ENCODE data around the gene GH1. TPM values are rescaled to one million over a fixed set of nuclear protein-coding genes. Genes with fewer than 3 reads are reported as not detected.
"Not testable (repeated sequence)": the region's sequence is repeated elsewhere in the genome, so short reads cannot be mapped to it uniquely, and the experiment has no call there.

The GH1 gene
- total and polyA plus RNA-seq, 7 donors = not detected

GRCh38 chr17:63874061-63874626 is 44.5 kb downstream of the GH1 start:
- H3K27me3 ChIP-seq (ENCODE audit: insufficient read depth in 3 of 3, low read length in 2 of 3); H3K9me3 ChIP-seq; H3K27ac ChIP-seq; ATAC-seq; H3K36me3 ChIP-seq (ENCODE audit: insufficient read depth in 1 of 2, low read depth in 1 of 2); DNase-seq; H3K4me1 ChIP-seq; H3K4me3 ChIP-seq; intact Hi-C loops (cut with DNase I): not testable (repeated sequence)
- 76 to 85% (median 81%) methylated on average over 4 to 6 of the region's 8 CpGs for WGBS, 3 donors

- H3K9me3 ChIP-seq; DNase-seq; H3K36me3 ChIP-seq (ENCODE audit: insufficient read depth in 1 of 2, low read depth in 1 of 2); H3K4me1 ChIP-seq; H3K4me3 ChIP-seq; intact Hi-C loops (cut with DNase I); ATAC-seq; H3K27ac ChIP-seq; H3K27me3 ChIP-seq (ENCODE audit: insufficient read depth in 3 of 3, low read length in 2 of 3): not testable (repeated sequence)
- 81 to 86% (median 83%) methylated on average over 5 to 7 of the region's 7 CpGs for WGBS, 3 donors
Measured at GRCh38 chr17:63873577-63873976, 45.1 kb downstream of the GH1 start, which contains the start of gene CSH2. Gene CSH2 (minus strand): TSS chr17:63873677. CDS start chr17:63873614, 63 bp downstream.

- intact Hi-C loops (cut with DNase I); H3K4me1 ChIP-seq; H3K27me3 ChIP-seq (ENCODE audit: insufficient read depth in 3 of 3, low read length in 2 of 3); H3K9me3 ChIP-seq; H3K4me3 ChIP-seq; ATAC-seq; H3K36me3 ChIP-seq (ENCODE audit: insufficient read depth in 1 of 2, low read depth in 1 of 2); DNase-seq; H3K27ac ChIP-seq: not testable (repeated sequence)
- WGBS, 3 donors = 93 to 96% (median 93%) methylated on average over 10 to 14 of the region's 15 CpGs
Measured at GRCh38 chr17:63871646-63872365, 46.8 kb downstream of the GH1 start.

- DNase-seq; H3K9me3 ChIP-seq; intact Hi-C loops (cut with DNase I); H3K36me3 ChIP-seq (ENCODE audit: insufficient read depth in 1 of 2, low read depth in 1 of 2); ATAC-seq; H3K27ac ChIP-seq; H3K27me3 ChIP-seq (ENCODE audit: insufficient read depth in 3 of 3, low read length in 2 of 3); H3K4me3 ChIP-seq; H3K4me1 ChIP-seq: not testable (repeated sequence)
- WGBS, 3 donors = 87 to 91% (median 89%) methylated on average over 4 of the region's 4 CpGs
Measured at GRCh38 chr17:63870292-63870665, 48.4 kb downstream of the GH1 start.

- H3K9me3 ChIP-seq; H3K4me3 ChIP-seq; intact Hi-C loops (cut with DNase I); ATAC-seq; H3K4me1 ChIP-seq; DNase-seq; H3K36me3 ChIP-seq (ENCODE audit: insufficient read depth in 1 of 2, low read depth in 1 of 2); H3K27me3 ChIP-seq (ENCODE audit: insufficient read depth in 3 of 3, low read length in 2 of 3); H3K27ac ChIP-seq: not testable (repeated sequence)
- 51 to 60% (median 57%) methylated on average over 9 of the region's 9 CpGs for WGBS, 3 donors
Measured at GRCh38 chr17:63869491-63870291, 48.9 kb downstream of the GH1 start.

Other genes with a start within 250 kb of the GH1 start
- 1 to 10 TPM; 2.1 to 4.4 (median 2.8) TPM for gene LIMD2, start 218.7 kb downstream of the GH1 start, total RNA-seq
- 1 to 10 TPM in 2 of 3 donors, under 1 TPM in 1; 0.95 to 2.7 (median 2.2) TPM for gene LIMD2, start 218.7 kb downstream of the GH1 start, polyA plus RNA-seq
- 10 to 100 TPM in 1 of 4 donors, 1 to 10 TPM in 3; 6.7 to 14.9 (median 8.3) TPM for gene STRADA, start 177.0 kb downstream of the GH1 start, total RNA-seq
- 10 to 100 TPM in 2 of 3 donors, 1 to 10 TPM in 1; 8.8 to 14.6 (median 12.5) TPM for gene STRADA, start 177.0 kb downstream of the GH1 start, polyA plus RNA-seq
- gene CCDC47, start 145.2 kb downstream of the GH1 start, total RNA-seq = 100 to 1,000 TPM in 3 of 4 donors, 10 to 100 TPM in 1; 67.4 to 138 (median 114) TPM
- gene CCDC47, start 145.2 kb downstream of the GH1 start, polyA plus RNA-seq = 100 to 1,000 TPM in 2 of 3 donors, 10 to 100 TPM in 1; 61.7 to 137 (median 125) TPM
- 10 to 100 TPM; 47.4 to 91.0 (median 73.9) TPM for gene DDX42, start 144.7 kb downstream of the GH1 start, total RNA-seq
- gene DDX42, start 144.7 kb downstream of the GH1 start, polyA plus RNA-seq = 10 to 100 TPM; 46.3 to 56.0 (median 55.8) TPM
- 100 to 1,000 TPM; 147 to 224 (median 176) TPM for gene PSMC5, start 91.4 kb downstream of the GH1 start, total RNA-seq
- 100 to 1,000 TPM; 269 to 380 (median 341) TPM for gene PSMC5, start 91.4 kb downstream of the GH1 start, polyA plus RNA-seq
- gene FTSJ3, start 91.2 kb downstream of the GH1 start, total RNA-seq = 10 to 100 TPM; 20.1 to 26.2 (median 24.8) TPM
- gene FTSJ3, start 91.2 kb downstream of the GH1 start, polyA plus RNA-seq = 10 to 100 TPM; 14.4 to 41.9 (median 41.0) TPM
- gene SMARCD2, start 76.2 kb downstream of the GH1 start, total RNA-seq = 10 to 100 TPM in 3 of 4 donors, 1 to 10 TPM in 1; 9.4 to 26.9 (median 18.4) TPM
- gene SMARCD2, start 76.2 kb downstream of the GH1 start, polyA plus RNA-seq = 10 to 100 TPM; 12.1 to 15.4 (median 14.7) TPM
- not detected for gene CSH2, start 45.2 kb downstream of the GH1 start, total RNA-seq
- not detected for gene CSH2, start 45.2 kb downstream of the GH1 start, polyA plus RNA-seq
- gene GH2, start 36.9 kb downstream of the GH1 start, total RNA-seq = not detected
- gene GH2, start 36.9 kb downstream of the GH1 start, polyA plus RNA-seq = not detected
- gene CSH1, start 22.3 kb downstream of the GH1 start, total RNA-seq = not detected
- not detected for gene CSH1, start 22.3 kb downstream of the GH1 start, polyA plus RNA-seq
- not detected for gene CSHL1, start 7.6 kb downstream of the GH1 start, total RNA-seq
- not detected for gene CSHL1, start 7.6 kb downstream of the GH1 start, polyA plus RNA-seq
- gene CD79B, start 13.5 kb upstream of the GH1 start, total RNA-seq = 1 to 10 TPM; 2.8 to 5.7 (median 4.0) TPM
- 1 to 10 TPM; 1.9 to 3.8 (median 3.7) TPM for gene CD79B, start 13.5 kb upstream of the GH1 start, polyA plus RNA-seq
- 100 to 1,000 TPM in 2 of 4 donors, 10 to 100 TPM in 2; 45.9 to 137 (median 98.4) TPM for gene SCN4A, start 54.1 kb upstream of the GH1 start, total RNA-seq
- 10 to 100 TPM in 2 of 3 donors, 1 to 10 TPM in 1; 3.8 to 34.9 (median 14.7) TPM for gene SCN4A, start 54.1 kb upstream of the GH1 start, polyA plus RNA-seq
- gene PRR29, start 79.5 kb upstream of the GH1 start, total RNA-seq = under 1 TPM in 3 of 4 donors, not detected in 1; 0.19 to 0.47 (median 0.25) TPM
- gene PRR29, start 79.5 kb upstream of the GH1 start, polyA plus RNA-seq = under 1 TPM; 0.09 to 0.13 (median 0.11) TPM
- gene ICAM2, start 101.8 kb upstream of the GH1 start, total RNA-seq = 10 to 100 TPM; 22.5 to 34.8 (median 26.8) TPM
- 10 to 100 TPM; 20.4 to 50.0 (median 34.0) TPM for gene ICAM2, start 101.8 kb upstream of the GH1 start, polyA plus RNA-seq
- gene ERN1, start 211.3 kb upstream of the GH1 start, total RNA-seq = 10 to 100 TPM; 10.6 to 16.6 (median 14.2) TPM
- gene ERN1, start 211.3 kb upstream of the GH1 start, polyA plus RNA-seq = 1 to 10 TPM; 2.8 to 7.6 (median 5.4) TPM